Thoracic aorta (tissue), 2 donors: ENCODE results near the gene GPSM1. TPM values are rescaled to one million over a fixed set of nuclear protein-coding genes. Genes with fewer than 3 reads are reported as not detected.

Experiments used
- ATAC-seq: fragments of 150-250 bp; one replicate; pipeline ENCODE4 v1.8.0; 2017; ENCODE audit warnings: low read depth; ENCODE audit not compliant: insufficient number of reproducible peaks, low FRiP score
- DNase-seq: peaks from one replicate; pipeline ENCODE4 v3.0.0-alpha.2; 2020; ENCODE audit warnings: low spot score
- H3K27ac ChIP-seq, 2 donors: fragments of 200-600 bp; sonication (generic); 1 replicate in 1 of 2; 2 replicates in 1 of 2; pipeline ENCODE4 v1.5.1; 2016; ENCODE audit warnings: mild to moderate bottlenecking in 2 of 2, moderate library complexity in 2 of 2
- H3K27me3 ChIP-seq: fragments of 200-600 bp; sonication (generic); replicated peaks from 2 replicates; pipeline ENCODE4 v1.6.0; 2016; ENCODE audit warnings: mild to moderate bottlenecking; ENCODE audit not compliant: insufficient read depth
- H3K36me3 ChIP-seq: fragments of 200-600 bp; sonication (generic); one replicate; pipeline ENCODE4 v1.5.1; 2016
- H3K4me1 ChIP-seq, 2 donors: fragments of 200-600 bp; sonication (generic); 1 replicate in 1 of 2; 2 replicates in 1 of 2; pipeline versions ENCODE4 v1.5.1 to v1.6.0; 2016; ENCODE audit warnings: low read depth in 2 of 2, mild to moderate bottlenecking in 1 of 2; ENCODE audit not compliant: control insufficient read depth in 1 of 2
- H3K4me3 ChIP-seq: fragments of 200-600 bp; sonication (generic); 2 replicates; pipeline ENCODE4 v1.5.1; 2016; ENCODE audit warnings: mild to moderate bottlenecking
- H3K9me3 ChIP-seq: fragments of 200-600 bp; sonication (generic); 2 replicates; pipeline ENCODE4 v1.5.1; 2016
- CTCF ChIP-seq: fragments of 200-600 bp; sonication (generic); IDR thresholded peaks from one replicate; pipeline ENCODE4 v1.5.1; 2019; ENCODE audit warnings: antibody characterized with exemption
- total RNA-seq, 2 donors: library from RNA; depleted of rRNA; stranded (reverse); fragments of >200 nt; gene quantifications; one replicate each; pipeline versions ENCODE4 v1.1.0 to v1.2.3, GENCODE V29; 2016

GPSM1 gene
- total RNA-seq, 2 donors from 2014 or later: 29.2 to 33.6 TPM

GRCh38 chr9:136375096-136375495 is 47.8 kb downstream of the GPSM1 start:
- DNase-seq: no peak
- no peaks in the 10 kb centered on the region for H3K4me1 ChIP-seq
- no peak for ATAC-seq
- H3K4me3 ChIP-seq: no peak overlapping the region
- H3K36me3 ChIP-seq: peaks cover 2% of the 10 kb centered on the region
- H3K9me3 ChIP-seq: no peaks in the 10 kb centered on the region
- H3K27ac ChIP-seq: no peak overlapping the region
- TF ChIP-seq CTCF: no peak
- H3K27me3 ChIP-seq: no peaks in the 10 kb centered on the region

GRCh38 chr9:136376457-136376856 is 49.1 kb downstream of the GPSM1 start:
- no peaks in the 10 kb centered on the region for H3K9me3 ChIP-seq
- no peak for TF ChIP-seq CTCF
- ATAC-seq (no peak), DNase-seq (no peak)
- H3K4me1 ChIP-seq: no peaks in the 10 kb centered on the region
- no peak overlapping the region for H3K4me3 ChIP-seq
- H3K36me3 ChIP-seq: peaks cover 5% of the 10 kb centered on the region
- H3K27ac ChIP-seq: no peak overlapping the region
- H3K27me3 ChIP-seq: no peaks in the 10 kb centered on the region

- no peak for TF ChIP-seq CTCF
- H3K27ac ChIP-seq: no peak overlapping the region
- no peaks in the 10 kb centered on the region for H3K27me3 ChIP-seq
- no peaks in the 10 kb centered on the region for H3K4me1 ChIP-seq
- H3K4me3 ChIP-seq: no peak overlapping the region
- no peak for DNase-seq
- ATAC-seq: no peak
- no peaks in the 10 kb centered on the region for H3K9me3 ChIP-seq
- H3K36me3 ChIP-seq: peaks cover 12% of the 10 kb centered on the region
Observed at GRCh38 chr9:136377341-136378169, 50.2 kb downstream of the GPSM1 start.

GRCh38 chr9:136378170-136379002 is 51.0 kb downstream of the GPSM1 start:
- Histone ChIP-seq H3K27me3 (no peaks in the 10 kb centered on the region), H3K36me3 (peaks cover 16% of the 10 kb centered on the region), H3K4me1 (no peaks in the 10 kb centered on the region), H3K27ac (no peak overlapping the region), H3K4me3 (no peak overlapping the region), H3K9me3 (no peaks in the 10 kb centered on the region)
- DNase-seq (no peak), ATAC-seq (no peak)
- TF ChIP-seq CTCF: no peak

GRCh38 chr9:136379003-136379287 is 51.6 kb downstream of the GPSM1 start:
- DNase-seq (no peak), ATAC-seq (no peak)
- Histone ChIP-seq H3K36me3 (peaks cover 17% of the 10 kb centered on the region), H3K9me3 (no peaks in the 10 kb centered on the region), H3K4me1 (no peaks in the 10 kb centered on the region), H3K27me3 (no peaks in the 10 kb centered on the region), H3K27ac (no peak overlapping the region), H3K4me3 (no peak overlapping the region)
- TF ChIP-seq CTCF: no peak
